ENCODE data around the gene CXCL17.
"Not testable (repeated sequence)": the region's sequence is repeated elsewhere in the genome, so short reads cannot be mapped to it uniquely, and the experiment has no call there.

Gene CXCL17, protein sequence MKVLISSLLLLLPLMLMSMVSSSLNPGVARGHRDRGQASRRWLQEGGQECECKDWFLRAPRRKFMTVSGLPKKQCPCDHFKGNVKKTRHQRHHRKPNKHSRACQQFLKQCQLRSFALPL

GRCh38 chr19:42442833-42443232 is at the start of gene CXCL17:
Gene CXCL17, minus strand, starts transcription at chr19:42442946. Its CDS starts 114 bp downstream, at chr19:42442832.
- DNase-seq = no peak

DNA sequence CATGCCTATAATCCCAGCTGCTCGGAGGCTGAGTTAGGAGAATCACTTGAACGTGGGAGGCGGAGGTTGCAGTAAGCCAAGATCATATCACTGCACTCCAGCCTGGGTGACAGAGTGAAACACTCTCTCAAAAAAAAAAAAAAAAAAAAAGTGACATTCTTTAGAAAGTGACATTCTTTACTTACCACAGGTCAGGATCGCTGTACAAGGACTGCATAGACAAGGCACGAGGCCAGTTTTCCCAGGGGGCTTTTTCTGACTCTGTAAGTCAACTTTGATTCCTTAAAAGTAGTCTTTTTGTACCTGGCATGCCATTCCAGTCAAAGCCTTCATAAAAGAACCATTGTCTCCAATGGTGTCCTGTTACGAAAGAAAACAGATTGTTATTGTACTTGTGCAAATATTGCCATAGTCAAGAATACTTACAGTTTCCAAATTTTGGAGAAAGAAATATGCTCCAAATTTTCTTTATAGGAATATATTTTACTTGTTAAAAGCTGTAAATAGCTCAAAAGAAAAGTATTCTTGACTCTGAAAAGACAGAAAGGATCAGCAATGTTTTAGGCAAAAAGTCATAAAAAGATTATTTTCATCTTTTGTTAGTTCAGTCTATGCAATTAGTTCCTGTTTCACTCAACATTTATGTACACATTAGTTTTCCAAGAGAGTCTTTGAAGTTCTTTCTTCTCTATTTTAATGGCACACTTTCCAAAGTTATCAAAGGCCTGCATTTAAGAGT is 46.2 kb upstream of the CXCL17 start:
- no peak for DNase-seq

GRCh38 chr19:42487798-42488178 is 45.0 kb upstream of the CXCL17 start:
- no peak for DNase-seq

GRCh38 chr19:42487032-42487797 is 44.5 kb upstream of the CXCL17 start:
- DNase-seq = peak; percentile 2

DNA sequence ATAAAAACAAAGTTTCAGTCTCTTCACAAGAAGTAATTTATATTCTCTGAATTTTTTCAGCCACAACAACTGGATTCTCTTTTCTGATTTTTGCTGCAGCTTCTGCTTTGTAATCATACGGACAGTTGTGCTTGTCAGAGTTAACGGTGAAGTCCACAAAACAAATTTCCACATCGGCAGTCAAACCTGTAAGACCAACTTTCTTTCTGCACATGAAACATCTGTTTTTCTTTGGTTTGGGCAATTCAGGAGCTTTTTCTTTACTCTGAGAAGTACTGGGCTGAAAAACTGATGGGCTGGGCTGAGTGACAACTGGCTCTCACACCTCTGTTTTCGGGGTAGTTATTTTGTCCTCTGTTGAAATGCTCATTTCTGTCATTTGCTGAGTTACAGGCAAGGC is 42.3 kb upstream of the CXCL17 start:
- DNase-seq = not testable (repeated sequence)

DNA sequence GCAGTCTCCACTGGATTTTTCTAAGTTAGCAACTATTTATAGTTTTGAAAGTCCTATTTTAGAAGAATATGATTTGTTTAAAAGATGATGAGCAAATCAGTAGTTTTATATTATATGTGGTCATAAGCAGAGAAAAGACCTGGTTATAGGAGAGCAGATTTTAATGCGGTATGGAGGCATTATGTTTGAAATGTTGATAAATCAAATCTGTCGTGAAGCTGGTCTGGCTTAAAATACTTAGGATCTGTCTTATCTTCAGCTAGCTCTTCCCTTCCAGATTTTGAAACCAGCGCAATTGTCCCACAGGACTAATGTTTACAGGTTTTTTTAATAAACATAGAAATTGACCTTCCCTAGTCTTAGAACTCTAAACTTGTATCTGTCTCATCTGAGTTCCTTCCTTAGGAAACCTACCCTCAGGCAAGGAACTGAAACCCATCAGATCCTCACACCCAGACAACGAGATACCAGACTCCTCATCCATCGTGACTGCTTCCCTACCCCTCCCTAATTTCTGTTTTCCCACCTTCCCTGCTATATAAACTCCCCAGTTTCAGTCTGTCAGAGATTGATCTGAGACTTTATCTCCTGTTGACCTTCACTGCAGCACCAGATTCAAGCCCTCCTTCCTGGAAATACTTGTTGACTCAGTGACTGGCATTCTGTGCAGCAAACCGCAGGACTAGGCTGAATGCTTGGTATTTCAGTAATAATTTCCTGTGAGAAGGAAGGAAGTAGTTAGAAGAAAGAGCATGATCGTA is 37.8 kb upstream of the CXCL17 start:
- peak; percentile 3 for DNase-seq

- DNase-seq = no peak
These were observed 37.0 kb upstream of the CXCL17 start for GRCh38 chr19:42479736-42480135.

DNA sequence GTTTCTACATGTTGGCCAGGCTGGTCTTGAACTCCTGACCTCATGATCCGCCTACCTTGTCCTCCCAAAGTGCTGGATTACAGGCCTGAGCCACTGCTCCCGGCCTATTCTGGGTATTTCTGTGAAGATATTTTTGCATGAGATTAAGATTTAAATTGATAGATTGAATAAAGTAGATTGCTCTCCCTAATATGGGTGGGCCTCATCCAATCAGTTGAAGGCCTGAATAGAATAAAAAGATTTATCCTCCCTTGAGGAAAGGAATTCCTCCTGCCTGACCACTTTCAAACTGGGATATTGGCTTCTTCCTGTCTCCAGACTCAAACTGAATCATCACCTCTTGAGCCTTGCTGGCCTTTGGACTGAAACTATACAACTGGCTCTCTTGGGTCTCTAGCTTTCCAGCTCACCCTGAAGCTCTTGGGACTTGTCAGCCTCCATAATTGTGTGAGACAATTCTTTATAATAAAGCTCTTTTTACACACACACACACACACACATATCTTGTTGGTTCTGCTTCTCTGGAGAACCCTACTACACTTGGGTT is 36.1 kb upstream of the CXCL17 start:
- DNase-seq = no peak

DNA sequence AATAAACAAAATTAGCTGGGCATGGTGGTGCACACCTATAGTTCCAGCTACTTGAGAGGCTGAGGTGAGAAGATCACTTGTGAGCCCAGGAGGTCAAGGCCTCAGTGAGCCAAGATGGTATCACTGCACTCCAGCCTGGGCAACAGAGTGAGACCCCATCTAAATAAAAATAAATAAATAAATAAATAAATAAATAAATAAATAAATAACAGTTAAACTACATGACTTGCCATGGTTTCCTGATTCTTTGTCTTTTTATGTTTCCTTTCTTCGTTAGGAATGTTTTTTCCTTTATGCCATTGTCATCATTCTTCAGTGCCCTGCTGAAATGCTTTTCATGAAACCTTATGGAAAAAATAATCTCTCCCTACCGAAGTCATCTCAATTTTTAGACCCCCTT is 35.2 kb upstream of the CXCL17 start:
- no peak for DNase-seq

DNA sequence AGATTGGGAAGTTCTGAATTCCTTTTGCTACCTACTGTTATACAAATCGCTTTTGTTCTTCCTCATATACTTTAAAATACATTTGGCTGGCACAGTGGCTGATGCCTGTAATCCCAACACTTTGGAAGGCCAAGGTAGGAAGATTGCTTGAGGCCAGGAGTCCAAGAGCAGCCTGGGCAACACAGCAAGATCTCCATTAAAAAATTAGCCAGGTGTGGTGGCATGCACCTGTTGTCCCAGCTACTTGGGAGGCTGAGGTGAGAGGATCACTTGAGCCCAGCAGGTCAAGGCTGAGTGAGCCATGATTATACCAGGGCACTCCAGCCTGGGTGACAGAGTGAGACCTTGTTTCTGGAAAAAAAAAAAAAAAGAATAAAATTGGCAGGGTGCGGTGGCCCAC is 34.4 kb upstream of the CXCL17 start:
- DNase-seq = no peak

- no peak for DNase-seq
These were observed 32.6 kb upstream of the CXCL17 start for GRCh38 chr19:42475366-42475765.

DNA sequence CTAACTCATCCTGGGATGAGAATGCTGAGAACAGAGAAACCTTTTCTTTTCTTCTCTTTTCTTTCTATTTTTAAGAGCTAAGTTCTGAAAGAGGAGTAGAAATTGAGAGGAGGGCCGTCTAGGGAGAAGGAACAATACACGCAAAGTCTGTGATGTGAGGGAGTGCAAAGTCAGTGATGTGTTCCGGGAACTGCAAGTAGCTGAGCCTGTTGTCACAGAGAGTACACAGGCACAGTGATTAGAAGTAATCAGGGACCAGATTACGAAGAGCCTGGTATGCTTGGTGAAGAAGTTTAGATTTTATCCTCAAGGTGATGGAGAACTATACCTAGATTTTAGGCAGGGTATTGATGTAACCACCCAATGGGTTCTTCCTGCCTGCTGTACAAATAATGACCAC is 32.0 kb upstream of the CXCL17 start:
- DNase-seq = no peak

GRCh38 chr19:42473686-42474085 is 30.9 kb upstream of the CXCL17 start:
- no peak for DNase-seq

DNA sequence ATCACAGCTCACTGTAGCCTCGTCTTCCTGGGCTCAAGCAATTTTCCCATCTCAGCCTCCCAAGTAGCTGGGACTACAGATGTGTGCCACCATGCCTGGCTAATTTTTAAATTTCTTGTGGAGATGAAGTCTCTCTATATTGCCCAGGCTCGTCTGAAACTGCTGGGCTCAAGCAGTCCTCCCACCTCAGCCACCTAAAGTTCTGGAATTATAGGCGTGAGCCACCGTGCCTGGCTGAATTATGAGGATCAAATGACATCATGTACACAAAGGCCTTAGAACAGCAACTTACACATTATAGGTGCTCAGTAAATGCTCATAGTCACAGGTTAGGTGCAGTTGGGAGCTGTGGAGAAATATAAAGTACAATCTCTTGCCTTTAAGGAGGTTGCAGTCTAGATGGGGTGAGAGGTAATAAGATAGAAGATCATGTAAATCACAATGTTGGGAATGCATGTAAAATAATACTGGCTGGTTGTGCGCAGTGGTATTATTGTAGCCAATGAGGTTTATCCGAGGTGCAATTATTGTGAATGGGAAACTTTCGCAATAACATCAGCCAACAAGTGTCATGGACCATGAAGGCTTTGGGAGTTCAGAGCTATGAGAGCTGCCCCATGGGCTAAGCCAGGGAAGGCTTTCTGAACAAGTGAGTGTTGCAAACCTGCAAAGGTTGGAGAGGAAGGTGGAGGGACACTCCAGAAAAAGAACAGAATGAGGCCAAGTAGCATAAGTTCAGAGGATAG is 29.8 kb upstream of the CXCL17 start:
- DNase-seq = no peak

- DNase-seq = no peak
These were observed 29.0 kb upstream of the CXCL17 start for GRCh38 chr19:42471554-42472249.

- DNase-seq = peak; percentile 5
These were observed 26.8 kb upstream of the CXCL17 start for GRCh38 chr19:42469311-42470235.

DNA sequence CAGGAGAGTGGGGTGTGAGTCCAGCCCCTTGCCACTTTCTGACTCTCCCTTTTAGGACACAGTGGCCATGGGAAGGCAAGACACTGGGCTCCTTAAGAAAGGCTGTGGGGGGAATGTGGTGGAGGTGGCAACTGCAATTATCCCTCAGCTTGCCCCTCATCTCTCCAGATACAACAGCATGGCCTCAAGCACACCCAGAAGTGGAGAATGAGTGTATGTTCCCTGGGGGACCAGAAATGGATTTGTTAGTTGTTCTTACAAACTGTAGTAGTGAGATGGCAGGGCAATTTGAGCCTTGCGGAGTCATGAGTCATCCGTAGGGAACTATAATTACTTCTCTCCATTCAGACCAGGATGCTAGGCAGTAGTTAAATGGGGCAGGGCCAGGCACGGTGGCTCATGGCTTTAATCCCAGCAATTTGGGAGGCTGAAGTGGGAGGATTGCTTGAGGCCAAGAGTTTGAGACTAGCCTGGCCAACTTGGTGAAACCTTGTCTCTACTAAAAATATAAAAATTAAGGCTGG is 25.6 kb upstream of the CXCL17 start:
- DNase-seq = no peak

- no peak for DNase-seq
These were observed 24.5 kb upstream of the CXCL17 start for GRCh38 chr19:42467183-42467760.

DNA sequence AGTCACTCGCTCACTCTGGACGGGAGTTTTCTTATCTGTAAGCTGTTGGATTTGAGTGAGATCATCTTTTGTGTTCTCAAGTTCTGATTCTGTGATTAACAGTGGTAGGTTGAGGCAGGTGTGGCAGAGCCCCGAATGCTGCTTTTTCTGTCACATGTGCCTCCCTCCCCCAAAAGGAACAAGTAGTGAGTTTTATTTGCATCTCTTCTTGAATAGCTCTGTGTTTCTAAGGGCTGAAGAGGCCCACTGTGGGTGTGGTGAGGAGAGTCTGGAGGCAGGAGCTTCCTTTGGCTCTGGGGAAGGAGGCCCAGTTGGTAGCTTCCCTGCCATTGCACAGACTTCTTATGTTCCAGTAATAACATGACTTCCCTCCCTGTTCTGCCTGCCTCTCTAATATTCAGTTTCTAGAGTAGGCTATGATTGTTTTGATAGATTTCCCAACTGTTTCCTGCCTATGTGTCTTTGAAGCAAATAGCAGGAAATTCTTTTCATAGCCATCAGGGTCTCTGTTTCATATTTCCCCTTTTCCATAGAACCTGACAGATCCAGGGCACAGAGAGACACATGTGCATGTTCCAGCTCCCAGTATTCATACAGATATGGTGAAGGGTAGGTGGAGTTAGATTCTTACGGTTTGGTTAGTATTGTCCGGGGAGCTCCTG is 23.9 kb upstream of the CXCL17 start:
- no peak for DNase-seq

Data from stimulated activated CD4-positive, alpha-beta T cell treated with anti-CD3 and anti-CD28 coated beads, Interleukin-1b, Interleukin-23, amount 100 ng/mL, for 48 hours (primary cell).